HUDEP-2 (cell line): ENCODE data around the gene PPFIA4.
"Not testable (repeated sequence)": the region's sequence is repeated elsewhere in the genome, so short reads cannot be mapped to it uniquely, and the experiment has no call there.

ENCODE experiments used
- DNase-seq, 76 experiments: peaks; one replicate each; lab custom pipeline; 2025; ENCODE audit not compliant: unreplicated experiment in 76 of 76; lab: John Stamatoyannopoulos, UW

The PPFIA4 gene

GRCh38 chr1:203011582-203011981, 14.7 kb upstream of the PPFIA4 start:
- no peak for DNase-seq

DNA sequence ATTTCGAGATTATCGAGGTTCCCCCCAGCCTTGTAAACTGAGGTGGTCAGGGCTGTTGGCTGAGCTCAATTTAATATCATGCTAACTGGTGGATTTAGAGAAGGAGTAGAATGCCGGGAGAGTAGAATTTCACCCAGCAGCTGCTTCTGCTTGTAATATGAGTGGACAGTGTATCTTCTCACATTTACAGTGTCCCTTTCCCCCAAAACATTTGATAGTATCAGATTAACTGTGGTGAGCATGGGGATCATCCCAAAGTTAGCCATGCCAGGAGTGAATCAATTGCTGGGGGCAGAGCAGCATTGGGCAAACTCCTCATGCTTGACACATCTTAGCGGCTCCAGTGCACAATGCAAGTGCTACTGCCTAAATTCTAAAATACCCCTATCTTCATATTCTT, 9.2 kb upstream of the PPFIA4 start:
- DNase-seq = no peak

- no peak for DNase-seq
Measured at GRCh38 chr1:203017692-203018091, 8.6 kb upstream of the PPFIA4 start.

- DNase-seq = not testable (repeated sequence)
Measured at GRCh38 chr1:203022855-203023254, 3.4 kb upstream of the PPFIA4 start.

- DNase-seq = no peak
Measured at GRCh38 chr1:203025686-203026030, 633 bp upstream of the PPFIA4 start.

DNA sequence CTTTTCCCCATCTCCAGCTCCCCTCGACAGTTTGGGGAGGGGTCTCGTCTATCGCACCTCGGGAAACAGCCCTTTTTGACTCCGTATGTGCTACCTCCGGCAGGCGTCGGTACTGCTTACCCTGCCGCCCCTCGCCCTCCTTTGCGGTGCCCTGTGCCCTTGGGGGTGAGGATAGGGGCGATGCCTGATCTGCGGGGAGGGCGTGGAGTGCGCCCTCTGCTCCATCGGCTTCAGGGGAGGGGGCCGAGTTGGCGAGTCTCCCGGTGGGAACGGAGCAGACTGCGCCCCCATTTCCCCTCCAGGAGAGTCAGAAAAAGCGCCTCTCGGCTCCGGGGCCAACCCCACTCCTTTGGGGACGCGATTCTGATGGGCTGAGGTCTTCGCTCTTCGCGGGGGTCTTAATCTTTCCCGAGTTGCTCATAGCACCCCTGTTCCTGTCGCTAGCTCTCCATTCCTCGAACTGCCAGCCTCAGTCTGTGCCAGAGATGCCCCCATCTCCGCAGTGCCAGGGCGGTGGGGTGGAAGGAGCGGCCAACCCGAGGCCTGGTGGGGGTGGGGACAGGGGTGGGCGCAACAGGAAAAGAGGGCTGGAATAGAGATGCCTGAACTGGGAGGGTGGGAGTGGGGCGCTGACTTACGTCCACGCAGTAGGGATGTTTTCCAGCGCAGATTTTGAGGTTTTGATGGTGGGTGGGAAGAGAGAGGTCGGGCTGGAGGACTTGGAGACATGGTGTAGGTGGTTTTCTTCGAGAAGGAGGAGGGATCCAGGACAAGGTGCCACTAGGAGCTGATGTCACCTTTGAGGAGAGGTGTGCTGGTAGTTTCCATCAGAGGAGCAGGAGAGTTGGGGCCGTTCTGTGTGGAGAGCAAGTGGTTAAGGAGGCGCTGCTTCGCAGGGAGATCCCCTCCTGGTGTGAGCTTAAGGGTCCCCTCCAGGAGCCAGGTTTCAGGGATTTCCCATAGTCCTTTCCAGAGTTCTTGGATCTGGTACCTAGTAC, 674 bp downstream of the PPFIA4 start:
- DNase-seq = no peak

DNA sequence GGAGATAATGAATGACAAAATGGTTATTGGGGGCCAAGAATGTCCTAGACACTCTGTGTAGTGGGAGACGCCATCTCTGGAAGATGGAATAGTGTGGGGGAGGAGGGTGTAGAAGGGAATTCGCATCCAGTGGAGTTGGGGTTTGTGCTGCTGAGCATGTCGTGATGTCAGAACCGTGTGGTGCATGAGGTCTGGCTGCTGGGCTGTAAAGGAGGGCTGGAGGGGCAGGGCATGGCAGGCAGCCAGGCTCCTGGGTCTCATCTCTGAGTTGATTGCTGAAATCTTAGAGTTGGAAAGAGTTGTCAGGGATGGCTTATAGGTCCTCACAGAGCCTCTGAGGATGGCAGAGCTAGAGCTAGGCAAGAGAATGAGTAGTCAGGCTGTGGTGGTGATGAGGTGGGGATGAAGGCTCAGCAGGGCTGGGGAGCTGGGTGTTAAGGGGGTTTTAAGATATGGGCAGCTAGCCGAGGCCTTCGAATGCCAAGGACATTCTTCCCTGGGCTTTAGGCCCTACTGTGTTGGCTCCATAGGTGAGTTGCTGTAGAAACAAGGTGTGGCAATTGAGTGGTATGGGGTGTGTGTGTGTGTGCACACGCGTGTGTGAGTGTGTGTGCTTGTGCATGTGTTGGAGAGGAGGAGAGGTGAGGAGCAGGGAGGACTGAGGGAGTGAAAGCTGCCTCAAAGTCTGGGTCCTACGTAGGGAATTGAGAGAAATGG, 1.9 kb downstream of the PPFIA4 start:
- DNase-seq = no peak

GRCh38 chr1:203028784-203029553, 2.7 kb downstream of the PPFIA4 start:
- no peak for DNase-seq

DNA sequence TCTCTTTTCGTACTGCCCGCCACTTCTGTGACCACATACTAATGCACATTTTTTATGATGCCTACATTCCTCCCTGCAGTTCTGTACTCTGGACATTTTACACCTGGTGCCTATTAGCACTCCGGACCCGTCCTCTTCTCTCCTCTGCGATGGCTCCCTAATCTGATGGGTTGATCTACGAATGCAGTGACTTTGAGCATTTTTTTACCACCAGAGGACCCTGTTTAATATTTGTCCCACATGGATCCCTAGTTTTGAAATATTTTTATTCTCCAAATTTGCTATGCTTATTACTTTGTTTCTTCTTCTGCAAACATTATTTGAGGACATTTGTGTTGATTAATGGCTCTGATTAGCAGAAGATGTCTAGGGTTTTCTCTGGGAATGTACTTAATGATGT, 5.2 kb downstream of the PPFIA4 start:
- DNase-seq = no peak

DNA sequence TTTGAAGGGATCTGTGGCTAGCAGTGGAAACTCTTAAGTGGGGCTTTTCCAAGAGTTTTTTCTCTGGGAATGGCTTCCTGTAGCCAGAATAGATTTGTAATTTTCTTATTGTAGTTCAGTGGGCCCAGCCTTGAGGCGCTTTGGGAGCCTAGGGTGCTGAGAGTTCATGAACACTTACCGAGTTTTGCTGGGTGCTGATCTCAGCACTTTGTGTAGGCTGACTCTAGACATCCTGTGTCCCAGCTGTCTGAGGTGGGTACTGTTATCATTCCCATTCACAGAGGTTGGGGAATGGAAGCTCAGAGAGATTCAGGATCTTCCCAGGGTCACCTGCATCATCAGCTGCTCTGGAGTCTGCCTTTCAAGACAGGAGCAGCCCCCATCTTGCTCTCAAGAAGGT, 7.0 kb downstream of the PPFIA4 start:
- DNase-seq = no peak

GRCh38 chr1:203033917-203034316, 7.6 kb downstream of the PPFIA4 start:
- no peak for DNase-seq

- DNase-seq = no peak
Measured at GRCh38 chr1:203034422-203035110, 8.3 kb downstream of the PPFIA4 start.

GRCh38 chr1:203035111-203036000, 9.1 kb downstream of the PPFIA4 start:
- no peak for DNase-seq

GRCh38 chr1:203036135-203036534, 9.8 kb downstream of the PPFIA4 start:
- no peak for DNase-seq

DNA sequence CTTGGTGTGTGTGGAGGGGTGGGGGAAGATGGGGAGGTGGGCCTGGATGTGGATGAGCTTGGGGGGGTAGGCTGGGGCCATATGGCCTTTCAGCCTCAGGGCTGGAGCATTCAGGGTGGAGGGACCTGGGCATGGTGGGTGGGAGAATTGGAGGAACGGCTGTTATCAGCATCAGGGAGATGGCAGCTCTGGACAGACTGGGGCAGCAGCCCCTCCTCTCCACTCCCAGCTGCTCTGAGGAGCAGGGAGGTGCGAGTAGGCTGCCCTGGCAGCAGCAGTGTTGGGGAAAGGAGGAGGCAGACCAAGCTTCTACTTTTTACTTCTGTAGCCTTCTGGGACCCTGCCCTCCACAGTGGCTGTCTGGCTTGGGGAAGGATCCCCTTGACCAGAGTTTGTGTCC, 10.2 kb downstream of the PPFIA4 start:
- no peak for DNase-seq

DNA sequence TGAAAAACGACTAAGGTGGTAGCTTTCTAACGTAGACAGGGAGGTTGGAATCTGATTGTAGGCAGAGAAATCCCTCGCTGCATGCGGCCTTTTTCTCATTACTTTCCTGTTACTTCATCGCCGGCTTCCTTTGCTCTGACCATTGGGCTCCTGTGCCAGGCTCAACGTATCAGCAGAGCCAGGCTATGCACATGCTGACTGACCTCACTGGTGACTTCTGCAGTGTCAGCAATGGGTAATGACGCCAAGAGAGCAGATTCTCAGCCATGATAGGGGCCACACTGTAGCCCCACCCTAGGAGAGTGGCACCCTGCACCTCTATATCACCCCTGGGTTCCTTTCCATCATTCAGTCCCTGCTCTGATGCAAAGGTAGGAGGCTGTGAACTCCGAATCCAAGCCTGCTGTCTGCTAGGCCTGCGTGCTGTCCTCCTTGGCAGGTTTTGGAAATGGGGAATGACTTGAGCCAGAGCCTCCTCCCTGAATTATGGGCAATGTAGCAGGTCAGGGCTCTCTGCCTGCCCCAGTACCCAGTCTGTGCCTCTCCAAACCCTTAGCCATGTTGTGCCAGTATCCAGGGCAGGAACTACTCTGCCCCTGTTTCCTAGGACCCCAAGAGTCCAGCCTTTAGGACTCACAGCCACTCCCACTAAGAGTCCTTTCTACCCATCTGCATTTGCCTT, 11.4 kb downstream of the PPFIA4 start:
- DNase-seq = peak in 20 of 76 experiments; percentile 7 to 58 (median 22)

- DNase-seq = peak in 13 of 76 experiments; percentile 4 to 35 (median 18)
Measured at GRCh38 chr1:203038217-203038741, 12.0 kb downstream of the PPFIA4 start.

DNA sequence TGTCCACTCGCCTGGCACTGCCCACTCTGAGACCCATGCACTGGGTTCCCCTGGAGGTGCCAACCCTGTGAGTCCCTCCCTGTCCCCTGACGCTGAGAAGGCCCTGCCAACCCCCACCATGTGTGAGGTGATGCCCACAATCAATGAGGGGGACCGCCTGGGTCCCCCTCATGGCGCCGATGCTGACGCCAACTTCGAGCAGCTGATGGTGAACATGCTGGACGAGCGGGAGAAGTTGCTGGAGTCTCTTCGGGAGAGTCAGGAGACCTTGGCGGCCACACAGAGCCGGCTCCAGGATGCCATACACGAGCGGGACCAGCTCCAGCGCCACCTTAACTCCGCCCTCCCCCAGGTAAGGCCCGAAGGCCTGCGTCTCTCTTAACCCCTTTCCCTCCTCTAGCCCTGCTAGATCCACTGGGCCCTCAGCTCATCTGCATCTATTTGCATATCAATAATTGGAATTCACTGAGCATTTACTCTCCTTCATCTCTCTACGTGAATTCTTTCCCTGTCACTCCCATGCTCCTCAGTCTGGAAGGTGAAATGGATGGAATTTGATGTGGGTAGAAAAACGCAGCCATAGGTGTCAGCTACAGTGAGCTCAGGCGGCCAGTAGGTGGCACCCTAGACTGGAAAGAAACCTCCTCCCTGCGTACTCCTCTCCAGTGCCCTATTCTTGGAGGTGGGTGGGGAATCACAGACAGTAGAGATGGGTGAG, 12.8 kb downstream of the PPFIA4 start:
- peak in 47 of 76 experiments; percentile 9 to 68 (median 35) for DNase-seq
